SK-MEL-5 (cell line): ENCODE measurements around the gene CYB5R3. TPM values are rescaled to one million over a fixed set of nuclear protein-coding genes. Genes with fewer than 3 reads are reported as not detected.
"Not testable (repeated sequence)": the region's sequence is repeated elsewhere in the genome, so short reads cannot be mapped to it uniquely, and the experiment has no call there.

ENCODE experiments used
- DNase-seq: peaks from one replicate; pipeline ENCODE4 v3.0.0-alpha.2; 2016; ENCODE audit warnings: low read depth, low spot score
- in situ Hi-C: cut with HindIII; loops from 2 replicates; pipeline ENCODE4 v1.10.0; 2016; ENCODE audit warnings: low sequenced_read_pairs, high pct_unique_total_duplicates, low pct_unique_long_range_greater_than_20kb
- total RNA-seq: library from RNA; depleted of rRNA; stranded (reverse); fragments of >200 nt; shearing (Covaris generic); gene quantifications from 2 replicates; pipeline ENCODE4 v1.2.3, GENCODE V29; 2014

CYB5R3 gene
- total RNA-seq, 1 experiment from 2014 or later = 77.0 TPM

- in situ Hi-C loops = no loop called here
- no peak for DNase-seq
Observed at GRCh38 chr22:42587588-42588175, 61.5 kb downstream of the CYB5R3 start.

DNA sequence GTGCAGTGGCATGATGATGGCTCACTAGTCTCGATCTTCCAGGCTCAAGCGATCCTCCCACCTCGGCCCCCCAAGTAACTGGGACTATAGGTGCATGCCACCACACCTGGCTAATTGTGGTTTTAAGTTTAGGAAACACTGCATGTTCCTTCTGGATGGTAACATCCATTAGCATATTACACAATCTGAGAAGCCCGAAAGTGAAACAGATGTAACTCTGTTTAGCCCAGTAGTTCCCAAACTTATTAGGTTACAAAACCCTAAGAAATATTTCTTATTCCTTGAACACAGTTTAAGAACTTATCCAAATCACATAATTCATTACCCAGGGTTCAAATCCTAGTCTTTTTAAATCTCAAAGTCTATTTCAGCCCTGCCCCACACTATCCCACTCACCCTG lies 62.8 kb downstream of the CYB5R3 start:
- in situ Hi-C loops = no loop called here
- DNase-seq = no peak

DNA sequence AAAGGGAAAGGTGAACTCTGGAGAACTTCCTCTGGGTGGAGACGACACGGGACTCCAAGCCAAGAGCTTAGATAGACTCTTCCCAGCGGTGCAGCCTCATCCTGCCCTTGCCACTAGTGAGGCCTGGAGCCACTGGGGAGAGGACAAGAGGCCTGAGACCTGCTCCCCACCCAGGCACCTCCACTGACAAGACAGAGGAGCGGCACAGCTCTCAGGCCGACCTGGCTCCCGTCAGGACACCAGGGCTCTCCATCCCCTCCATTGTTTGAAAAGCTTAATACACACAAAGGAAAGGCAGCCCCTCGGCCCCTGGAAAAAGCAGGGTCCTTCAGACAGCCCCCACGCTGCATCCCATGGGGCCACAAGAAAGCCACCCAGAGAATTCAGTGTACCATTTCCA lies 64.1 kb downstream of the CYB5R3 start:
- DNase-seq = no peak
- in situ Hi-C loops = no loop called here

DNA sequence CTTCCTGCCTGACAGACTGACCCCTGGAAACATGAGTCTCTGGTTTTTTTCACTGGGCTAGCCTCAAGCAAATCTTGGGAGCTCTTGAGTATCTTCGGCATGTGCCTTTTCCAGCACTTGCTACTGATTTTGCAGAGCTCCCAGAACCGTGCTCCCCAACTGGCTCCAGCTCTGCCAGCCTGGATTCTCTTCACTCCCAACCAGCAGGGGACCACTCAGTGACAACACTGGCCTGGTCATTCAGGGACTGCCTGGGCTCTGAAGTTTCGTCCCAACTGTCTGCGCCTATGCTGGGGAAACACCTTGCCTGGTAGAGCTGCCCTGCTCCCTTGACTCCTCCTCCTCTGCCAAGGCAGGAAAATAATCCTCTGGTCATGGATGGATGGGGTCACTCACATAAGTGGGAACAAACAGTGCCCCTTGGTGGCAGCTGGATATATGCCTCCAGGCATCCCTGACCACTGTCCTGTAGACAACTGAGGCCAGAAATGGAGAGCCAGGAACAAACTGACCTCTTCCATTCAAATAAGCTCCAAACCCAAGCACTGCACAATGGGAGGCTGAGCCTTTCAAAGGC lies 64.7 kb downstream of the CYB5R3 start:
- no peak for DNase-seq
- in situ Hi-C loops = no loop called here

DNA sequence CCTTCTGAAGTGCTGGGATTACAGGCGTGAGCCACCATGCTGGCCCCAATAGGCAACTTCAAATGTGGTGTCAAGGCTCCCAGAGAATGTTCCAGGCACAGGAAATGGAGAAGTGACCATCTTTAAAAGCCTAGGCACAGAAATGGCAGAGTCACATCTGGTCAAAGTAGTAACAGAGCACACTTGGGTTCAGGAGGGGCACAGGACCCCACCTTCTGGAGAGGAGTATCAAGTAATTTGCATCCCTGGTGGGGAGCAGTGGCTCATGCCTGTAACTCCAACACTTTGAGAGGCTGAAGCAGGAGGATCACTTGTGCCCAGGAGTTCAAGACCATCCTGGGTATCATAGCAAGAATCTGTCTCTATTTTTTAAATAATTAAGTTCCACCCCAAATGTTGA lies 66.2 kb downstream of the CYB5R3 start:
- in situ Hi-C loops = no loop called here
- no peak for DNase-seq

- in situ Hi-C loops = no loop called here
- DNase-seq = peak; percentile 72
Observed at GRCh38 chr22:42581762-42582716, 67.2 kb downstream of the CYB5R3 start.

- in situ Hi-C loops, DNase-seq: not testable (repeated sequence)
Observed at GRCh38 chr22:42581194-42581761, 67.9 kb downstream of the CYB5R3 start.

GRCh38 chr22:42580040-42580439 lies 69.2 kb downstream of the CYB5R3 start:
- in situ Hi-C loops, DNase-seq: not testable (repeated sequence)

- in situ Hi-C loops = no loop called here
- DNase-seq = no peak
Observed at GRCh38 chr22:42577623-42578240, 71.5 kb downstream of the CYB5R3 start.

- in situ Hi-C loops, DNase-seq: not testable (repeated sequence)
Observed at GRCh38 chr22:42577141-42577540, 72.1 kb downstream of the CYB5R3 start.

DNA sequence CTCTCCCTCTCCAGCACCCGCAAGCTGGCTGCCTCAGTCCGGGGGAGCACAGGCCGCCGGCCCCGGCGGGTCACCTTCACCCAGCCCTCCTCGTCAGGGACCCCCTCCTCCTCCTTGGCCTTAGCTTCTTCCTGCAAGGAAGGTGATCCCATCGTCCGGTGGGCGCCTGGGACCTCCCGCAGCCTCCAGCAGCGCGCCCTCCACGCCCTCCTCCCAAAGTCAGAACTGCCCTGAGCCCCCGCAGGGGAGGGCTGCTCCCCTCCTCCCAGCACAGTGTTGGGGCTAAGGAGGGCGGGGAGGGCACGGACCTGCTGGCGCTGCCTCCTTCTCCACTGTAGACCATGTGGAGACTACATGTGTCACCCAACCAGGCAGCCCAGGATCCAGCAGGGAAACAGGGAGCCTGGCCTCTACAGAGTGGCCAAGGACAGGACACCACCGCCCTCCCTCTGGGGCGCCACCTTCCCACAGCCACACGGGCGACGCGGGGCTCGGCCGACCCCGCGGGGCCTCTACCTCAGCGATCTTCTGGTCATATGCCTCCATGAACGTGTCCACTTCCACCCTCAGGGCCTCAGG lies 73.1 kb downstream of the CYB5R3 start:
- in situ Hi-C loops, DNase-seq: not testable (repeated sequence)

DNA sequence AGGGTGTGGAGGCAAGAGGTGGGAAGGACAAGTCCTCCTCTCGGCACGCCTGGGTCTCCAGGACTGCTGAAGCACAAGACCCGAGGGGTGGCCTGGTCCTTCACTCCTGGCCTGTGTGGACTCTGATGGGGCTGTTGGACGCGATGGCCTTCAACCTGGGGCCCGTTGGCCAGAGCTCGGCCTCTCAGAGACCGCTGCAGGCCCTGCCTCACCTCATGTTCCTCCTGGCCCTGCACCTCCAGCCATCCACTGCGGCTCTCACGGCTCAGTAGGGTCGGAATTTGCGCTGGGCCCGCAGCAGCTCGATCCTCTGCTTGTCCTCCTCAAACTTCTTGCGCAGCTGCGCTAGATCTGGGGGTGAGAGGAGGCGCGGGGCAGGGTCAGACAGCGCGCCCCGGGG lies 74.7 kb downstream of the CYB5R3 start:
- DNase-seq, in situ Hi-C loops: not testable (repeated sequence)

- DNase-seq, in situ Hi-C loops: not testable (repeated sequence)
Observed at GRCh38 chr22:42574046-42574445, 75.1 kb downstream of the CYB5R3 start.

DNA sequence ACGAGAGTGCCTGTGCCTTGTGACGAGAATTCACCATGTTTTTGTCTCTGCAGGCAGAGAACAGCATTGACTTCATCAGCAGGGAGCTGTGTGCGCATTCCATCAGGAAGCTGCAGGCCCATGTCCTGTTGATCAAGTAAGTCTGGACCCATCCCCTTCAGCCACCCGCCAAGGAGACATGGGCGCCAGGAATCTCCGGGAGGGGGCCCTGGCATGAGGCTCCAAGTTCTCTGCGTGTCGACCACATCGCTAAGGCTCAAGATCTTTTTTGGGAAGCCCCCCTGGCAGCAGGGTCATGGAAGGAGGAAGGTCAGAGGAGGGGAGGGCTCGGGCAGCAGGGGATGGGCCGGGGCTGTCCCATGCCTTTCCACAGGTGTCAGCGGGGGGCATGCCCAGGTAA lies 78.1 kb downstream of the CYB5R3 start:
- in situ Hi-C loops, DNase-seq: not testable (repeated sequence)

GRCh38 chr22:42570580-42570979 lies 78.6 kb downstream of the CYB5R3 start:
- DNase-seq, in situ Hi-C loops: not testable (repeated sequence)

GRCh38 chr22:42567950-42568349 lies 81.2 kb downstream of the CYB5R3 start:
- DNase-seq, in situ Hi-C loops: not testable (repeated sequence)
